GM20431 (cell line): Measurements from ENCODE around the gene WNT10A.

Source experiments
- in situ Hi-C: fragments of 300-500 bp; cut with MseI, MboI; formaldehyde crosslinking; loops from one replicate; pipeline ENCODE4 v1.15.0; 2020; ENCODE audit warnings: low sequenced_read_pairs; ENCODE audit not compliant: unreplicated experiment

Gene WNT10A

DNA sequence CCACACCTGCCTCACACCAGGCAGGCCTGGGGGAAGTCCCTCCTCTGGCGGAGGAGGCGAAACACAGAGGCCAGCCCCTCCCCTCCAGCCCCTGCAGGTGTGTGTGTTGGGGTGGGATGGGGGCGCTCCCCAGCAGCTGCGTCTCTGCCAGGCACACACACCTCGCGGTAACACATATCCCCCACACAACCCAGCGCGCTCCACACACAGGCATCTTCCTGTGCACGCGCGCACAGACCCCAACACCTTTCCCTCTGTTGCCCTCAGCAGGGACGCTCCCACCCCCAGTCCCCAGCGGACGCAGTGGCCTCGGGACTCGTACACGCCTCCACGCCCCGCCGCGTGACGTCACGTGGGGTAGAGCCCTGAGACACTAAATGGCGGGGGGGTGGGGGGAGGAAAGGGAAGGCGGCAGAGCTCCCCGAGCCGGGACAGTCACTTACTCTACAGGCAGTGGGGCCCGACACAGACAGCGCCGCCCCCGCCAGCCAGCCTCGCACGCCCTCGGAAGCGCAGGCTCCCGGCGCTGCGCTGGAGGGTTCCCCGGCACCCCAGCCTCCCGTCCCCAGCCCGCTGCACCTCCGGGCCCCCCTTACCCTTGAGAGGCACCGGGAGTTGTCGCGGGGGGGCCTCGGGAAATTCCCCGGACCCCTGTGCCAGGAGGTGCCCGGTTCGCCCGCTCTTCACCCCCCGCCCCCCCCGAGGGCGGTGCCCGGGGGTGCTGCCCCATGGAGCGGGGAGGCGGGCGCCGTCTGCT lies at the start of gene WNT10A:
WNT10A (plus strand) TSS at position 751 of the 757 bp plus-strand sequence. CDS start 144 bp downstream, outside the sequence.
- in situ Hi-C loops = no loop called here

DNA sequence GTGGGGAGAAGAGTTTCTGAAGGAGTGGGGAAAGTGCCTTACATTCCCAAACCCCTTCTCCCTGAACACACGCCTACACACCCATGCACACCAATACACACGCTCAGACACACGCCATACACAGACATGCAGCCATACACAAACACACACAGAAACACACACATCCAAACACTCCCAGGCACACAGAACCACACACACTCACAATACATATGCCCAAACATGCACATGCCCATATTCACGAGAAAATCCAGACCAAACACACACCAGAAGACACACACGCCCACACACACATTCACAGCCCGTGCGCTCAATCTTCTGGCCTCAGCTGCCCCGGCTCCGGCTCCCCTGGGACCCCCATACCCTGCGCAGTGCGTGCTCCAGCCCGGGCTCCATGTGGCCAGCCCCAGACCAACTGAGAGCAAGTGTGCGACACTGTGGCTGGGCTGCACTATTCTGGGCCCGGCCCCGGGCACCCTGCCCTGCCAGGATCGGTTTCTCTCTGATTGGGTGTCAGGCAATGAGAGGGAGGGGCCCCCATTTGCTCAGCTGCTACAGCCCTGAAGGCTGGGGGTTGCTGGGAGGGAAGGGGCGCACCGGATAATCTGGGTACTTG lies 49.2 kb upstream of the WNT10A start, which contains the start of gene PRKAG3:
PRKAG3 (minus strand) TSS at position 426 of the 613 bp plus-strand sequence.
- in situ Hi-C loops = loop anchor here (25.0 kb wide), 2 partner anchors 169 to 419 kb away; partner anchors contain the start of genes BCS1L, RNF25, STK36 and VIL1

DNA sequence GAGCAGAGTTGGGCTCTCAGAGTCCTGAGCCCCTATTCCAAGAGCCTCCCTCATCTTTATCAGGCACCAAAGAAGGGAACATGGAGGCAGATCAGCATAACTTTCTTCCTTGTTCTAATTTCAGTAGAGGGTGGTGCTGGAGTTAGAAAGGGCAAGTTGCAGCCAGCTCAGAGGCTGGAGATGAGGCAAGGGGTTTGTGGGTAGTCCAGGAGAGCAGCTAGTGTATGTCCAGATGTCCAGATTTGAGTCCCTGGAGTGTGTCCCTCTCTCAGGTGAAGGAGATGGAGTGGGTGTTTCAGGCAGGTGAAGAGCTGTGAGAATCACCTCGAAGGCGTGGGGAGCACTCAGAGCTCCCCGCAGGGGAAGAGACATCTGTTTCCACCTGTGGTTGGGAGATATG lies 48.6 kb upstream of the WNT10A start:
- in situ Hi-C loops = loop anchor here (25.0 kb wide), 2 partner anchors 170 to 420 kb away; partner anchors contain the start of genes BCS1L, RNF25, STK36 and VIL1

DNA sequence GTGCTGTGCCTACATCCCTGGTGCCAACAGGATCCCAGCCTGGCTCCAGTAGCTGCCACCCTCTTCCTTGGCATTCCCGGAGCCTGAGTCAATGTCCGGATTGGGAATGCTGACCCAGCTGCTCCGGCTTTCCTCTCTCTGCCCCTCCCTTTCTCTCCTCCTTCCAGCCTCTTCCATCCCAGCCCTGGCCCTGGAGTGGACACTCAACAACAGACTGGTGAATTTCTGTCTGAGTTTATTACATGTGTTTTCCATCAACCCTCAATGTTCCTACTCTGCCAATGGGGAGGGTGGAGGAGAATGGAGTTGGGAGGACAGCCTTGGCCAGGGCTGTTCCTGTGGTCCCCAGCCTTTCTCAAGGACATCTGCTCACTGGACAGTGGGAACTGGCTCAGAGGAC lies 48.1 kb upstream of the WNT10A start:
- in situ Hi-C loops = loop anchor here (25.0 kb wide), 2 partner anchors 170 to 420 kb away; partner anchors contain the start of genes BCS1L, RNF25, STK36 and VIL1

DNA sequence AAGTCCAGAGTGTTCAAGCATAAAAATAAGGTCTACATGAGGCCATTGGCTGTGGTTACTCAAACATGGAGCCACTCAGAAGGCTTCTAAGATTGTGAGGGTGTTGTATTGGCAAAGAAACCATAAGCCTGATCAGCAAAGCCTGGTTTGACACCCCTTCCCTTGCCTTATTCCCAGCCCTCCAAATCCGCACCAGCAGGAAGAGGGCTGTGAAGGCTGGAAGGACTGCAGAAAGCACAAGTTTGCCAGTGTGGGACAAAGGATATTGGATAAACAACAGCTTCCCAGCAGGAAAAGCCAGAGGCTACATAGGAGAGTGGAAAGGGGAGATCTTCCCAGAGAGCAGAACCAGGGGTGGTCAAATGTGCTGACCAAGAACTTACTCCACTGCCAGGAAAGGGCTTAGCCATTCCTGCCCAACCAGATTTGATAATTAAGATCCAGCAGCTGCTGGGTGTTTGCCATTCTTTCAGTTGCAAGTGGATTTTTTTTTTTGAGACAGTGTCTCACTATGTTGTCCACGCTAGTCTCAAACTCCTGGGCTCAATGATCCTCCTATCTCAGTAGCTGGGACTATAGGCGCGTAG lies 47.5 kb upstream of the WNT10A start:
- in situ Hi-C loops = loop anchor here (25.0 kb wide), 2 partner anchors 171 to 421 kb away; partner anchors contain the start of genes BCS1L, RNF25, STK36 and VIL1

DNA sequence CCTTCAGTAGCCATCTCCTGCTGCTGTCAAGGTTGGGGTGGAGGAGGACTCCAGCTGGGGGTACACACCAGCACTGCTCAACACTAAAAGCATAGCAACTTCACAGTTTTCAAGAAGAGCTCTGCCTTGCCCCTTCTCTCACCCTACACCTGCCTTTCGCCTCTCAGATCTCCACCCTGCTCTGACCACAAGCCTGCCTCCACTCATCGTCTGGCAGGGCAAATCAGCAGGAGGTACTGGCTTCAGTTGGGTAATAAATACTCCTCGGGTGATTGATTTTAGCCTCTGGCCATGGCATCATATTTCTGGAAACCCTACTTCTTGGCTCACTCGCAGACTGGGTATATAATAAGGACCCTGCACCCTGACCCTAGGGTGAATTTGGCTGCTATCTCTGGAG lies 46.0 kb upstream of the WNT10A start:
- in situ Hi-C loops = loop anchor here (25.0 kb wide), 2 partner anchors 172 to 422 kb away; partner anchors contain the start of genes BCS1L, RNF25, STK36 and VIL1

DNA sequence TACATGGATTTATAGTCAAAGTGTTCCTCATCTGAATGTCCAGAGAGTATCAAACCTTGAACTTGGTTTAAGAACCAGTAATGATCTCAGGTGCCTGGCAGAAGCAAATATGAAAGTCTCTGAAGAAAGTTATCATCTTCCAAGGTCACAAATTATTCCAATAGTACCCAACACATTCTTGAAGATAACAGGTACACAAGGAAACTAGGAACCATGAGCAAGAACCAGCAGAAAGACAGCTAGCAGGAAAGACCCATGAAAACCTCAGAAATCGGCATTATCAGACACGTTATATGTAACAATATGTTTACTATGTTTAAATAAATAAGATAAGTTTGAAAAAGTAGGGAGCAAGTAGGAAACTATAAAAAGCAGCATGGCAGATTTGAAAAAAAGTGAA lies 43.2 kb upstream of the WNT10A start:
- in situ Hi-C loops = loop anchor here (25.0 kb wide), 2 partner anchors 175 to 425 kb away; partner anchors contain the start of genes BCS1L, RNF25, STK36 and VIL1

DNA sequence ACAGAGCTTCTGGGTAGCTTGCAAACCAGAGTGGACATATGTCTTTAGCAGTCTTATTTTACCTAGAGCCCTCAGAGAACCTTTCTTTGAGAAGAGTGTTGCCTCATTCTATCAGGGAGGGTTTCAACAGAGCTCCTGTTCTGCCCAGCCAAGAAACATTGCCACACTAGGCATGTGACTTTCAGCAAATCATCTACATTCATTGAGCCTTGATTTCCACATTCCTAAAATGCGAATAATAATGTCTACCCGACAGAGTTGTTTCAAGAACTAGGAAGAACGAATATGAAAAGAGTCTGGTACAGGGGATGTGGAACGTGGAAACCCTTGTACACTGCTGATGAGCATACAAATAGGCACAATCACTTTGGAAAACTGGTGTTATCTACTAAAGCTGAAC lies 41.2 kb upstream of the WNT10A start:
- in situ Hi-C loops = loop anchor here (25.0 kb wide), 2 partner anchors 177 to 427 kb away; partner anchors contain the start of genes BCS1L, RNF25, STK36 and VIL1

DNA sequence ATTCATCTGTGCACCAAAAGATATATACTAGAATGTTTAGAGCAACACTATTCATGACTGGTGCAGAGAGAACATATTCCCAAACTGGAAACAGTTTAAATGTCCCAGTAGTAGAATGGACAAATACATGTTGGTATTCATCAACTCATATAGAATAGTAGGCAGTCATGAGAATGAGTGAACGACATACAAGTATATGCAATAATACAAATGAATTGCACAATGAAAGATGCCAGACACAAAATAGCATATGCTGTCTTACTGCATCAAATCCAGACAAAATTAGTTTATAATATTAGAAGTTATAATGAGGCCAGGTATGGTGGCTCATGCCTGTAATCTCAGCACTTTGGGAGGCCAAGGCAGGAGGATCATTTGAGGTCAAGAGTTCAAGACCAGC lies 40.8 kb upstream of the WNT10A start:
- in situ Hi-C loops = loop anchor here (25.0 kb wide), 2 partner anchors 178 to 428 kb away; partner anchors contain the start of genes BCS1L, RNF25, STK36 and VIL1

DNA sequence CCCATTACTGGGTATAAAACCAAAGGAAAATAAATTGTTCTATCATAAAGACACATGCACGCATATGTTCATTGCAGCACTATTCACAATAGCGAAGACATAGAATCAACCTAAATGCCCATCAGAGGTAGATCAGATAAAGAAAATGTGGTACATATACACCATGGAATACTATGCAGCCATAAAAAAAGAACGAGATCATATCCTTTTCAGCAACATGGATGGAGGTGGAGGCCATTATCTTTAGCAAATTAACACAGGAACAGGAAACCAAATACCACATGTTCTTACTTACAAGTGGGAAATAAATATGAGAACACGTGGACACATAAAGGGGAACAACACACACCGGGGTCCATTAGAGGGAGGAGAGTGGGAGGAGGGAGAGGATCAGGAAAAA lies 36.3 kb upstream of the WNT10A start:
- in situ Hi-C loops = loop anchor here (25.0 kb wide), 2 partner anchors 182 to 432 kb away; partner anchors contain the start of genes BCS1L, RNF25, STK36 and VIL1

DNA sequence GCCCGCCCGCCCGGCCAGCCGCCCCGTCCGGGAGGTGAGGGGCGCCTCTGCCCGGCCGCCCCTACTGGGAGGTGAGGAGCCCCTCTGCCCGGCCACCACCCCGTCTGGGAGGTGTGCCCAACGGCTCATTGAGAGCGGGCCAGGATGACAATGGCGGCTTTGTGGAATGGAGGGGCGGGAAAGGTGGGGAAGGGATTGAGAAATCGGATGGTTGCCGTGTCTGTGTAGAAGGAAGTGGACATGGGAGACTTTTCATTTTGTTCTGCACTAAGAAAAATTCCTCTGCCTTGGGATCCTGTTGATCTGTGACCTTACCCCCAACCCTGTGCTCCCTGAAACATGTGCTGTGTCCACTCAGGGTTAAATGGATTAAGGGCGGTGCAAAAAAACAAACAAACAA lies 33.7 kb upstream of the WNT10A start:
- in situ Hi-C loops = loop anchor here (25.0 kb wide), 2 partner anchors 185 to 435 kb away; partner anchors contain the start of genes BCS1L, RNF25, STK36 and VIL1

DNA sequence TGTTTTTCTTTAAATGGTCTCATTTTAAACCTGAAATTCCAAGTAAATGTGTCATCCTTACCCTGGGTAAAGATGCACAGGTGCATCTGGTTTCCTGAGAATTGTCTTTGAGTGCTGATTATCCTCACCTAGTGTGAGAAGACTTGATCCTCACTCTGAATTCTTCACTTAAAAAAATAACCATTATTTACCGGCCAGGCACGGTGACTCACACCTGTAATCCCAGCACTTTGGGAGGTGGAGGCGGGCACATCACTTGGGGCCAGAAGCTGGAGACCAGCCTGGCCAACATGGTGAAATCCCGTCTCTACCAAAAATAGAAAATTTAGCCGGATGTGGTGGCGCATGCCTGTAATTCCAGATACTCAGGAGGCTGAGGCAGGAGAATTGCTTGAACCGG lies 30.9 kb upstream of the WNT10A start:
- in situ Hi-C loops = loop anchor here (25.0 kb wide), 2 partner anchors 187 to 437 kb away; partner anchors contain the start of genes BCS1L, RNF25, STK36 and VIL1

DNA sequence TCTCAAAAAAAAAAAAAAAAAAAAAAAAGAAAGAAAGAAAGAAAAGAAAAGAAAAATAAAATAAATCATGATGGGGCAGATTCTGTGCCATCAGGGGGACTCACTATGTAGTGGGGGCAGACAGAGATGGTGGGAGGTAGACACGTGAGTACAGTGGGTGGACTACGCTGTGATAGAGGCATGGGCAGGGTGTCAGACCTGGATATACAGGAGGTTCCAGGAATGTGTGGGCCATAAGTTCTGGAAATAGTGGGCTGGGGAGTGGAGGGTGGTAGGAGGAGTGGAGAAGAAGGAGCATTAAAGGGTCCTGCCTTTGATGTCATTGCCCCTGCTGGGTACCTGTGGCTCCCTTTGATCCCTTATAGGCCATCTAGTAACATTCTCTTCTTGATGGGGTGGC lies 29.9 kb upstream of the WNT10A start:
- in situ Hi-C loops = no loop called here

DNA sequence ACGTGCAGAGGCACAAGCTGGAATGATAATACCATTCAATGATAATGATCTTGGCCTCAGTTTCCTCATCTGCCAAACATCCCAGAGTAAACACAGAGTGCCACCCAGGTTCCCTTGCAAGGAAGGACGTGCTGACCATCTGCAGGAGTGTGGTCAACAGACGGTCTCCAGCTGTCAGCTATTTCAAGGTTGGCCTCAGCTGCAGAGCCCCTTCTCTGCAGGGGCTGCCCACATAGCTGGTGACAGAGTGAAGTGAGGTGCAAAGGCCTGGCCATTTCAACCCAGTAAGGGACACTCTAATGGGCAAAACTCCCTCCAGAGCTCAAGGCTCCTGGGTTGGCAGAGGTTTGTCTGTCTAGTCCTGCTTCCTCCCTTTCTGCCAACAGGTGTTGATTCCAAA lies 29.4 kb upstream of the WNT10A start:
- in situ Hi-C loops = no loop called here

DNA sequence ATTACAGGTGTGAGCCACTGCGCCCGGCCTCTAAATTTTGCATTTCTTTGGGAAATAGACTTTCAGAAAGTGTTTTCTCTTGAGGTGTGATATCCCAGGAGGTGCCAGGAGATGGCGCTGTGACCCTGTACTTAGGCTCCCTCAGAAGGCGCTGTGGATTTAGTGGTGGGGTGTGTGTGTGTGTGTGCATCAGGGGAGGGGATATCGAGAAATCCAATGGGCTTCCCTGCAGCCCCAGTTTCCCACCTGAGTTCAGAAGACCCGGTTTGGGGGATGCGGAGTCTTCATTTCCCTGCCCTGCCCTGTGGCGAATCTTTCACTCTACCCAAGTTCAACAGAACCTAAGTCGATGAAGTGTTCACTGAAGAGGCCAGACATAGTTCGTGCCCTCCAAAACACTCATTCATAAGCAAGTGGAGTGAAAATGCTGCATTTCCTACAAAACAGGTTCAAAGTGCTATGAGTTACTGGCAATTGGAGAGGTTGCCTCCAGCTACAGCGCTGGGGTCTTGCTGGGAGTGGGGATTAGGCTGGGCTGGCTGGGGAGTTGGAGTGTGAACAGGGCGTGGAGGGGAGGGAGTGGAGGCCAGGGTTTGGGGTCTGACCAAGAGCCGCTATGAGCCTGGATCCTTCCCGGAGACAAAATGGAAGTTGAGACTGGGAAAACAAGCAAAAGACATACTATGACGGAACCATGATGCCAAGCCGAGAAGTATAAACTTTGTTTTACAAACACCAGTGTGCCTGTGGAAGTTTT lies 27.6 kb upstream of the WNT10A start:
- in situ Hi-C loops = no loop called here

DNA sequence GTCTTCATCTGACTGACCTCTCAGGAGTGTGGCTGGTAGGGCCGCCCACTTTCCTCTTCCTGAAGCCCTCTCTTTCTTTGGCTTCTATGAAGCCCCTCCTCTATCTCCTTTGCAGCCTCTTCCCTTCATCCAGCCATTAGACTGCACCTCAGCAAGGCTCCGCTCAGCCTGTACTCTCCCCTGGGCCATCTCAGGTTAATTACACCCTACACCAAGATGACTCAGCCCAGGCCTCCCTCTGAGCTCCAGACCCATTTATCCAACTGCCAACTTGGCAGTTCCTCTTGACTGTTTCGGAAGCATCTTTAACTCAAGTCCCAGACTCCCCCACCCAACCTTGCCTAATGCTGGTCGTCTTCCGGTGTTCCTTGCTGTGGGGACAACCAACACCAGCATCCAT lies 26.9 kb upstream of the WNT10A start:
- in situ Hi-C loops = no loop called here

DNA sequence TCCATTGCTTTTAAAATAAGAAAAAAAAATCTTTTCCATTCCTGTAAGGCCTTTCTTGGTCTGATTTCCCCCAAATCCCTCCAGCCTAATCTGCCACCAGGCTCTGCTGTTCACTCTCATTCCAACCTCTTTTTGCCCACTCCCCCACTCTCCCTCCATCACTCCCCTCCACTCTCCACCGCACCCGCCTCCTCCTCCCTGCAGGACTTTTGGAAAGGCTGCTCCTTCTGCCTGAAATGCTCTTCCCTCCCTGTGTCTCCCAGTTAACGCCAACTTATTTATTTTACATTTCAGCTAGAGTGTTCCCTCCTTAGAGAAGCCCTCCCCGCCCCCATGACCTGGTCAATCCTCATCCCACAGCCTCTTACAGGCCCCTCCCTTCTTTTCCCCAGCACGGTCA lies 25.8 kb upstream of the WNT10A start:
- in situ Hi-C loops = no loop called here

DNA sequence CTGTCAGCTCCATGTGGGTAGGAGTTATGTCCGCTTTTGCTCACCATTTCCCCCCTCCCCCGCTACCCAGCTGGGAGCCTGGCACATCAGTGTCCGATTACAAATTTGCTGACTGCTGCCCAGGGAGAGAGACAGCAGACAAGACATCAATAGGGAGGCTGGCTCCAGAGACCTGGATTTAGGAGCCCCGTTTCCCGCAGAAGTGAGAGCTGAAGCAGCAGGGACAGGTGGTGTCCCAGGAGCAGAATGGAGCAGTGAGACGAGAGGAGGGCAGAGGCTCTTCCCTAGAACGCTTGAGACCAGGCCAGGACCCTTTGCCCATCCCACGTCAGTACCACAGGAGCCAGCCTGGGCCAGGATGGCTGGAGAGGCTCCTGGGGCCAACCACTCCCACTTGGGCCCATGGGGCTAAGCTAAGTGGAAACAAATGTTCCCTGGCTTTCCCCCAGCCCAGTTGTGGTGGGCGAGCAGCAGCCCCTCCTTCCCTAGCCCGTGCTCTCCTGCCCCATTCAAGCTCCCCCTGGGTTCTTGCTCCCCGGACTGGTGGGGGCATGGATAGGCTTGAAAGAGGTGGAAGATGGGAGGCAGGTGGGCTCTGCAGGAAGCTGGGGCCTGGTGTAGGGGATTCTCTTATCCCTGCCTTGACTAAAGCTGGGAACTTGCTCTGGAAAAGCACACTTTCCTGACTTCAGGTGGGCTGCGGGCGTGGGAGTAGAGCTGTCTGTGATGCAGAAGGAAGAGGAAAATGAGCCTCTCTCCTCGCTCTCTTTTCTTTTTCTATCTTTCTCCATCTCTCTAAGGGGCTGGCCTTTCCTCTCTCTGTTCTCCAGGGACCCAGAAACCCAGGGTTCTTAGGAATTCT lies 25.1 kb upstream of the WNT10A start:
- in situ Hi-C loops = no loop called here
